H1 (cell line): ENCODE data around the gene PMFBP1. TPM values are rescaled to one million over a fixed set of nuclear protein-coding genes. Genes with fewer than 3 reads are reported as not detected.

Experiments used
- CTCF ChIA-PET: fragments of 300-600 bp; sonication (Branson Sonifier 250); formaldehyde crosslinking; loops from one replicate; lab custom pipeline; 2021; ENCODE audit not compliant: partially characterized antibody; lab: Charles Lee
- POLR2A ChIA-PET: fragments of 300-600 bp; sonication (Branson Sonifier 250); formaldehyde crosslinking; loops from one replicate; lab custom pipeline; 2021; ENCODE audit warnings: inconsistent platforms; ENCODE audit not compliant: partially characterized antibody; lab: Charles Lee
- DNase-seq, 2 experiments: peaks; one replicate each; pipeline versions ENCODE4 v3.0.0 to v3.0.0-alpha.2; 2010 to 2022; ENCODE audit warnings: low spot score in 2 of 2, low read depth in 1 of 2, mixed read lengths in 1 of 2
- FAIRE-seq: peaks from 2 replicates; lab custom pipeline; 2011; peaks lifted over from hg19 to GRCh38; lab: Jason Lieb, UNC
- H2AFZ ChIP-seq: 2 replicates; pipeline ENCODE4 v1.8.1; 2012; ENCODE audit warnings: low read length, inconsistent platforms
- H2AK5ac ChIP-seq: 2 replicates; pipeline ENCODE4 v1.6.1; 2013; ENCODE audit warnings: low read depth, low read length
- H2BK120ac ChIP-seq: replicated peaks from 2 replicates; pipeline ENCODE3; 2013; ENCODE audit warnings: low read depth, low read length, inconsistent platforms
- H2BK12ac ChIP-seq: 2 replicates; pipeline ENCODE4 v1.6.1; 2013; ENCODE audit warnings: low read depth, low read length
- H2BK15ac ChIP-seq: 2 replicates; pipeline ENCODE4 v1.6.1; 2013; ENCODE audit warnings: low read length
- H2BK20ac ChIP-seq: 2 replicates; pipeline ENCODE4 v1.6.1; 2013; ENCODE audit warnings: low read length
- H2BK5ac ChIP-seq: 2 replicates; pipeline ENCODE4 v1.6.1; 2013; ENCODE audit warnings: low read depth, low read length
- H3K14ac ChIP-seq: 2 replicates; pipeline ENCODE4 v1.6.1; 2013; ENCODE audit warnings: inconsistent platforms; ENCODE audit not compliant: insufficient read length
- H3K18ac ChIP-seq: 2 replicates; pipeline ENCODE4 v1.6.1; 2013; ENCODE audit warnings: low read length; ENCODE audit errors: extremely low read depth
- H3K23ac ChIP-seq: 2 replicates; pipeline ENCODE4 v1.6.1; 2013; ENCODE audit warnings: inconsistent platforms; ENCODE audit not compliant: insufficient read length
- H3K23me2 ChIP-seq: 2 replicates; pipeline ENCODE4 v1.6.1; 2013; ENCODE audit warnings: low read depth, low read length
- H3K27ac ChIP-seq: 2 replicates; pipeline ENCODE4 v1.6.1; 2011; ENCODE audit warnings: low read depth, low read length, inconsistent platforms
- H3K27me3 ChIP-seq, 4 experiments: replicated peaks in 1 of 4; 1 replicate in 1 of 4; 2 replicates in 3 of 4; pipeline versions ENCODE4 v1.6.1 to v1.8.1; 2011 to 2013; ENCODE audit warnings: low read length in 3 of 4, mild to moderate bottlenecking in 3 of 4, inconsistent platforms in 2 of 4, mixed read lengths in 2 of 4, moderate library complexity in 1 of 4; ENCODE audit not compliant: control insufficient read depth in 3 of 4, insufficient read depth in 3 of 4; ENCODE audit errors: extremely low read depth in 1 of 4
- H3K36me3 ChIP-seq, 4 experiments: 2 replicates each; pipeline versions ENCODE4 v1.6.1 to v1.8.1; 2011 to 2013; ENCODE audit warnings: mild to moderate bottlenecking in 4 of 4, low read length in 3 of 4, moderate library complexity in 2 of 4, control low read depth in 1 of 4, inconsistent platforms in 1 of 4; ENCODE audit not compliant: insufficient read depth in 4 of 4, control insufficient read depth in 2 of 4
- H3K4ac ChIP-seq: replicated peaks from 2 replicates; pipeline ENCODE3; 2013; ENCODE audit warnings: low read length, low read depth, mixed read lengths, inconsistent platforms; ENCODE audit not compliant: insufficient read length
- H3K4me1 ChIP-seq, 4 experiments: replicated peaks in 1 of 4; 1 replicate in 1 of 4; 2 replicates in 3 of 4; pipeline versions ENCODE4 v1.6.1 to v1.8.1; 2011 to 2013; ENCODE audit warnings: low read length in 3 of 4, inconsistent platforms in 2 of 4, mixed read lengths in 1 of 4; ENCODE audit not compliant: insufficient read depth in 4 of 4, control insufficient read depth in 3 of 4
- H3K4me2 ChIP-seq, 2 experiments: 2 replicates each; pipeline versions ENCODE4 v1.6.1 to v1.8.1; 2011 to 2013; ENCODE audit warnings: low read depth in 2 of 2, low read length in 2 of 2, control low read depth in 1 of 2, inconsistent platforms in 1 of 2, mild to moderate bottlenecking in 1 of 2; ENCODE audit not compliant: insufficient read depth in 1 of 2
- H3K4me3 ChIP-seq, 4 experiments: fragments of 200-600, 300-600 bp in 1 of 4; sonication (generic), shearing (Covaris generic), sonication (Bioruptor Twin) in 1 of 4; 2 replicates each; pipeline versions ENCODE4 v1.5.1 to v1.8.1; 2011 to 2016; ENCODE audit warnings: low read length in 4 of 4, low read depth in 3 of 4, control low read depth in 2 of 4, inconsistent platforms in 2 of 4, mild to moderate bottlenecking in 2 of 4, mixed read lengths in 1 of 4, moderate library complexity in 1 of 4; ENCODE audit not compliant: insufficient read depth in 2 of 4; ENCODE audit errors: extremely low read depth in 1 of 4
- H3K56ac ChIP-seq: replicated peaks from 2 replicates; pipeline ENCODE3; 2013; ENCODE audit warnings: low read depth, mild to moderate bottlenecking, mixed read lengths, low read length, inconsistent platforms; ENCODE audit not compliant: insufficient read length
- H3K79me1 ChIP-seq: 2 replicates; pipeline ENCODE4 v1.6.1; 2013; ENCODE audit warnings: low read depth, low read length, control low read depth
- H3K79me2 ChIP-seq, 2 experiments: 2 replicates each; pipeline versions ENCODE4 v1.6.1 to v1.8.1; 2012 to 2013; ENCODE audit warnings: low read length in 2 of 2, mild to moderate bottlenecking in 2 of 2, inconsistent platforms in 1 of 2; ENCODE audit not compliant: insufficient read depth in 2 of 2, control insufficient read depth in 1 of 2
- H3K9ac ChIP-seq, 4 experiments: replicated peaks in 1 of 4; 1 replicate in 1 of 4; 2 replicates in 3 of 4; pipeline versions ENCODE4 v1.6.1 to v1.8.1; 2011 to 2013; ENCODE audit warnings: low read depth in 3 of 4, low read length in 3 of 4, control low read depth in 2 of 4, mild to moderate bottlenecking in 2 of 4, moderate library complexity in 2 of 4, inconsistent platforms in 1 of 4; ENCODE audit errors: extremely low read depth in 1 of 4
- H3K9me3 ChIP-seq, 2 experiments: 2 replicates each; pipeline versions ENCODE4 v1.6.1 to v1.8.1; 2012 to 2013; ENCODE audit warnings: mild to moderate bottlenecking in 2 of 2, moderate library complexity in 2 of 2, control low read depth in 1 of 2, inconsistent platforms in 1 of 2, low read depth in 1 of 2, low read length in 1 of 2, mixed read lengths in 1 of 2; ENCODE audit not compliant: insufficient read depth in 2 of 2
- H4K20me1 ChIP-seq, 2 experiments: replicated peaks in 1 of 2; 2 replicates each; pipeline versions ENCODE3 to v1.8.1; 2011 to 2013; ENCODE audit warnings: inconsistent platforms in 2 of 2, low read length in 2 of 2, mild to moderate bottlenecking in 1 of 2; ENCODE audit not compliant: insufficient read depth in 2 of 2, control insufficient read depth in 1 of 2
- H4K5ac ChIP-seq: 2 replicates; pipeline ENCODE4 v1.6.1; 2013; ENCODE audit warnings: low read length, low read depth, mixed read lengths, inconsistent platforms; ENCODE audit not compliant: insufficient read length
- H4K8ac ChIP-seq: 2 replicates; pipeline ENCODE4 v1.8.0; 2013; ENCODE audit warnings: mild to moderate bottlenecking, moderate library complexity, low read length, inconsistent platforms; ENCODE audit not compliant: insufficient read depth; ENCODE audit errors: extremely low read depth
- H4K91ac ChIP-seq: replicated peaks from 2 replicates; pipeline ENCODE3; 2013; ENCODE audit warnings: low read length, mixed read lengths, inconsistent platforms; ENCODE audit not compliant: insufficient read length
- CBX8 ChIP-seq: fragments of 300-800, 300-1000 bp; sonication (generic); IDR thresholded peaks from 2 replicates; pipeline ENCODE4 v1.7.1; 2016; ENCODE audit warnings: low read depth, low read length, borderline replicate concordance
- CHD1 ChIP-seq: IDR thresholded peaks from 2 replicates; pipeline ENCODE4 v1.6.1; 2012; ENCODE audit warnings: low read depth, low read length, improper control_type of control experiment
- HDAC2 ChIP-seq, 2 experiments: fragments of 300-600 bp in 1 of 2; sonication (generic) in 1 of 2; IDR thresholded peaks; 2 replicates each; pipeline ENCODE4 v1.6.1; 2011 to 2012; ENCODE audit warnings: low read depth in 2 of 2, low read length in 2 of 2, mild to moderate bottlenecking in 2 of 2, moderate library complexity in 2 of 2, borderline replicate concordance in 1 of 2, inconsistent platforms in 1 of 2
- JUN ChIP-seq: IDR thresholded peaks from 2 replicates; pipeline ENCODE4 v1.6.1; 2011; ENCODE audit warnings: low read depth, mild to moderate bottlenecking, improper control_type of control experiment, low read length
- JUND ChIP-seq: IDR thresholded peaks from 2 replicates; pipeline ENCODE4 v1.6.1; 2011; ENCODE audit warnings: mild to moderate bottlenecking, improper control_type of control experiment, low read length
- KDM1A ChIP-seq: fragments of 200-600, 300-600 bp; sonication (generic); IDR thresholded peaks from 2 replicates; pipeline ENCODE4 v1.7.1; 2016; ENCODE audit warnings: mild to moderate bottlenecking, low read length, borderline replicate concordance
- KDM5A ChIP-seq: fragments of 200-600 bp; IDR thresholded peaks from 2 replicates; pipeline ENCODE4 v1.7.1; 2012; ENCODE audit warnings: mild to moderate bottlenecking, low read length, inconsistent platforms, mixed read lengths
- NANOG ChIP-seq: IDR thresholded peaks from 2 replicates; pipeline ENCODE4 v1.6.1; 2011; ENCODE audit warnings: low read length, low read depth, mild to moderate bottlenecking, inconsistent platforms; ENCODE audit not compliant: insufficient read depth, poor library complexity, severe bottlenecking
- RAD21 ChIP-seq, 2 experiments: IDR thresholded peaks in 1 of 2; conservative IDR thresholded peaks in 1 of 2; 2 replicates each; pipeline ENCODE4 v1.6.1; 2011; ENCODE audit warnings: low read depth in 2 of 2, low read length in 2 of 2, improper control_type of control experiment in 1 of 2, inconsistent platforms in 1 of 2, mild to moderate bottlenecking in 1 of 2, moderate library complexity in 1 of 2
- SIX5 ChIP-seq: IDR thresholded peaks from 2 replicates; pipeline ENCODE4 v1.6.1; 2011; ENCODE audit warnings: mild to moderate bottlenecking, low read depth, low read length
- SP2 ChIP-seq: IDR thresholded peaks from 2 replicates; pipeline ENCODE4 v1.6.1; 2012; ENCODE audit warnings: mild to moderate bottlenecking, low read length, inconsistent platforms
- ZNF274 ChIP-seq: IDR thresholded peaks from 2 replicates; pipeline ENCODE4 v1.7.0; 2012; ENCODE audit warnings: low read length, borderline replicate concordance; ENCODE audit errors: extremely low read depth
- WGBS, 2 experiments: shearing (Covaris generic) in 1 of 2; methylation state at CpG; one replicate each; pipeline versions ENCODE4 v1.1.6 to v1.1.7; 2013 to 2015; ENCODE audit warnings: low lambda C conversion rate in 2 of 2, mixed read lengths in 2 of 2, inconsistent platforms in 1 of 2, low coverage in 1 of 2, missing lambda C conversion rate in 1 of 2; ENCODE audit not compliant: insufficient replicate concordance in 2 of 2, insufficient coverage in 1 of 2, insufficient read length in 1 of 2; ENCODE audit errors: extremely low coverage in 1 of 2, missing lambda C conversion rate in 1 of 2; 5-methylcytosine and 5-hydroxymethylcytosine counted together
- polyA plus RNA-seq, 7 experiments: library from polyadenylated mRNA; depleted of rRNA in 3 of 7; stranded (reverse) in 5 of 7; unstranded in 2 of 7; fragments of >200 nt in 5 of 7; fragments of 200-250 nt in 2 of 7; gene quantifications; 1 replicate in 5 of 7; 2 replicates in 1 of 7; 4 replicates in 1 of 7; pipeline versions ENCODE4 v1.2.1 to v1.2.3, GENCODE V29; 2011 to 2013; ENCODE audit warnings: missing spikeins in 2 of 7, mixed read lengths in 2 of 7
- total RNA-seq: library from RNA; stranded (reverse); fragmentation: NEBNext Ultra II Directional; extraction: Animal tissue kit (Norgen Biotek cat#: 25700); gene quantifications from 2 replicates; pipeline ENCODE4 v1.2.1, GENCODE V29; 2021
- TF ChIP-seq, protein P1 (sequence below): IDR thresholded peaks from 2 replicates; pipeline ENCODE4 v1.6.1; 2011; ENCODE audit warnings: low read depth, mild to moderate bottlenecking, low read length; ENCODE audit not compliant: insufficient read depth

Gene PMFBP1
- total and polyA plus RNA-seq, 2 of the 8 experiments (the other 6 are each of a cell fraction or from before 2014, with no cell fraction given): 0.32 to 1.6 TPM

DNA sequence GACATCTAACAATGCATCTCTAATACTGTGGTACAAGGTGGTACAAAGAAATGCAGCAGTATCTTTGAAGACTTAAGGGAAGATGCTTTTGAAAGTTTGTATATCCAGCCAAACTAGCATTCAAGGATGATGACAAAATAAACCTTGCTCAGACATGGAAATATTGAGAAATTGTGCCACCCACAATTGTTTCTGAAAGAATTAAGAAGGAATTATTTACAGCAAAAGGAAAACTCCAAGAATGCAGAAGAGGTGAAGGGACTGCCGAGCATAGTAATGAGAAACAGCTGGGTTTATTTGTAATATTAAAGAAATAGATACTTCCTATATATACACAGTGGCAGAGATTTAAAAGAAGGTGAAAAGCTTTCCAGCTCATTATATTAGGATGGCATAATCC is 29.5 kb downstream of the PMFBP1 start:
- ChIA-PET POLR2A (no interaction called here), CTCF (interaction anchor here (0.9 kb wide), 1 partner anchor 8 kb away, joined by 3 read pairs; no protein-coding TSS in a partner anchor)
- FAIRE-seq: no peak
- no peak for TF ChIP-seq ZNF274
- no peak for TF ChIP-seq CHD1
- no peak for TF ChIP-seq NANOG
- TF ChIP-seq HDAC2 (IDR thresholded peaks at IDR 0.05; ENCODE audit: borderline replicate concordance in 1 of 2, low read depth in 2 of 2, low read length in 2 of 2): no peak
- no peak for TF ChIP-seq KDM5A
- TF ChIP-seq JUND: no peak
- TF ChIP-seq RAD21 (IDR thresholded peaks at IDR 0.05 in 1 of 2, conservative IDR thresholded peaks at IDR 0.05 in 1 of 2; ENCODE audit: low read depth in 2 of 2, low read length in 2 of 2): no peak
- TF ChIP-seq KDM1A: no peak
- TF ChIP-seq JUN: no peak
- TF ChIP-seq, protein P1, sequence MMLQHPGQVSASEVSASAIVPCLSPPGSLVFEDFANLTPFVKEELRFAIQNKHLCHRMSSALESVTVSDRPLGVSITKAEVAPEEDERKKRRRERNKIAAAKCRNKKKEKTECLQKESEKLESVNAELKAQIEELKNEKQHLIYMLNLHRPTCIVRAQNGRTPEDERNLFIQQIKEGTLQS: no peak
- TF ChIP-seq SP2: no peak
- TF ChIP-seq CBX8: no peak
- TF ChIP-seq SIX5: no peak

More for the DNA sequence above, 29.5 kb downstream of the PMFBP1 start:
- no peak overlapping the region for H2AFZ ChIP-seq
- no peak overlapping the region for H3K4me3 ChIP-seq
- no peak overlapping the region for H4K5ac ChIP-seq
- no peak overlapping the region for H4K91ac ChIP-seq
- no peak overlapping the region for H3K9ac ChIP-seq
- no peak overlapping the region for H2BK5ac ChIP-seq
- H3K36me3 ChIP-seq: no peaks in the 10 kb centered on the region
- H2BK15ac ChIP-seq: no peak overlapping the region
- H2AK5ac ChIP-seq: no peak overlapping the region
- no peak overlapping the region for H2BK12ac ChIP-seq
- no peak overlapping the region for H3K14ac ChIP-seq
- 0 out of 7 replicates have a peak, but pooled peaks cover 0 to 2% (median 0%) of the 10 kb centered on the region in 4 experiments for H3K4me1 ChIP-seq
- 83% methylated on average over 1 of the region's 1 CpG; no CpG with 5 or more reads in 1 of the 2 experiments for WGBS, 2 experiments
- no peaks in the 10 kb centered on the region for H3K9me3 ChIP-seq
- no peaks in the 10 kb centered on the region for H4K20me1 ChIP-seq
- DNase-seq: no peak
- no peak overlapping the region for H2BK20ac ChIP-seq
- H3K56ac ChIP-seq: no peak overlapping the region
- no peak overlapping the region for H3K4ac ChIP-seq
- no peaks in the 10 kb centered on the region; the same call in 1 of the 2 replicates for H3K23me2 ChIP-seq
- H3K18ac ChIP-seq: no peak overlapping the region
- no peak overlapping the region for H3K27ac ChIP-seq
- no peak overlapping the region for H4K8ac ChIP-seq
- H3K79me2 ChIP-seq: no peaks in the 10 kb centered on the region
- H3K27me3 ChIP-seq: no peaks in the 10 kb centered on the region
- H2BK120ac ChIP-seq: no peak overlapping the region
- H3K79me1 ChIP-seq: no peaks in the 10 kb centered on the region
- no peak overlapping the region for H3K23ac ChIP-seq
- no peak overlapping the region for H3K4me2 ChIP-seq
